Osteocyte (in vitro differentiated cells): ENCODE results near the gene PSMC1. TPM values are rescaled to one million over a fixed set of nuclear protein-coding genes. Genes with fewer than 3 reads are reported as not detected.
"Not testable (repeated sequence)": the region's sequence is repeated elsewhere in the genome, so short reads cannot be mapped to it uniquely, and the experiment has no call there.

Experiments used
- DNase-seq: peaks from one replicate; pipeline ENCODE4 v3.0.0; 2021; ENCODE audit warnings: mixed read lengths; ENCODE audit not compliant: unreplicated experiment; ENCODE audit errors: extremely low spot score
- H3K27ac Mint-ChIP-seq: one replicate; pipeline ENCODE4 v1.8.0; 2021; ENCODE audit warnings: mild to moderate bottlenecking, mixed read lengths; ENCODE audit not compliant: unreplicated experiment
- H3K27me3 Mint-ChIP-seq: one replicate; pipeline ENCODE4 v1.8.0; 2021; ENCODE audit warnings: mixed read lengths; ENCODE audit not compliant: unreplicated experiment
- H3K36me3 Mint-ChIP-seq: one replicate; pipeline ENCODE4 v1.8.0; 2021; ENCODE audit warnings: mixed read lengths; ENCODE audit not compliant: unreplicated experiment
- H3K4me1 Mint-ChIP-seq: one replicate; pipeline ENCODE4 v1.8.0; 2021; ENCODE audit warnings: mixed read lengths; ENCODE audit not compliant: unreplicated experiment
- H3K4me3 Mint-ChIP-seq: one replicate; pipeline ENCODE4 v1.8.0; 2021; ENCODE audit warnings: mild to moderate bottlenecking, moderate library complexity, mixed read lengths; ENCODE audit not compliant: unreplicated experiment
- H3K9me3 Mint-ChIP-seq: one replicate; pipeline ENCODE4 v1.8.0; 2021; ENCODE audit warnings: mixed read lengths; ENCODE audit not compliant: unreplicated experiment
- CTCF ChIP-seq: fragments of 200-600 bp; sonication (generic); IDR thresholded peaks from 2 replicates; pipeline ENCODE4 v1.5.0; 2021; ENCODE audit warnings: antibody characterized with exemption, mild to moderate bottlenecking, moderate library complexity
- total RNA-seq: library from RNA; stranded (reverse); gene quantifications from 2 replicates; pipeline ENCODE4 v1.2.1, GENCODE V29; 2021

Gene PSMC1
- total RNA-seq, 1 donor from 2014 or later, result 104 TPM

GRCh38 chr14:90239139-90239538 is 17.2 kb upstream of the PSMC1 start:
- Mint-ChIP-seq H3K9me3 (peaks cover 28% of the 10 kb centered on the region), H3K36me3 (peaks cover 6% of the 10 kb centered on the region), H3K27ac (no peak overlapping the region), H3K4me1 (no peaks in the 10 kb centered on the region), H3K27me3 (peaks cover 6% of the 10 kb centered on the region), H3K4me3 (no peak overlapping the region)
- no peak for DNase-seq
- no peak for TF ChIP-seq CTCF

DNA sequence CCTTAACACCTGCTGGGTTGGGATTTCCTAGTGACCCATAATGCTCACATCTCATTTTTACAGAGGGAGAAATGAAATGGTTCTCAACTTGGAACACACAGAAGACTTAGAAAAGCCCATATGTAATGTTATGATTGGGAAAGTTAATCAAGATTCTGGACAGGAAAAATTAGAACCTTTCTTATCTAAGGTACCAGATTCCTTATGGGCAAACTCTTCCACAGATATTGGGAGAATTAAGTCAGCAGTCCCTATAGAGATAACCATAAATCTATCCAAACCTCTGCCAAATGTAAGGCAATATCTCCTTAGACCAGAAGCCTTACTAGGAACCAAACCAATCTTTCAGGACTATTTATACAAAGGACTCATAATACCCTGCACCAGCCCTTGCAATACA is 13.9 kb upstream of the PSMC1 start:
- H3K27me3 Mint-ChIP-seq, result peaks cover 12% of the 10 kb centered on the region
- H3K9me3 Mint-ChIP-seq, result peaks cover 28% of the 10 kb centered on the region
- no peak for TF ChIP-seq CTCF
- H3K27ac Mint-ChIP-seq, result no peak overlapping the region
- no peak overlapping the region for H3K4me3 Mint-ChIP-seq
- no peaks in the 10 kb centered on the region for H3K4me1 Mint-ChIP-seq
- H3K36me3 Mint-ChIP-seq, result peaks cover 6% of the 10 kb centered on the region
- no peak for DNase-seq

GRCh38 chr14:90246936-90247335 is 9.4 kb upstream of the PSMC1 start:
- Mint-ChIP-seq H3K4me3 (no peak overlapping the region), H3K36me3 (no peaks in the 10 kb centered on the region), H3K27ac (no peak overlapping the region), H3K4me1 (no peaks in the 10 kb centered on the region), H3K9me3 (no peaks in the 10 kb centered on the region), H3K27me3 (peaks cover 20% of the 10 kb centered on the region)
- no peak for DNase-seq
- TF ChIP-seq CTCF, result no peak

DNA sequence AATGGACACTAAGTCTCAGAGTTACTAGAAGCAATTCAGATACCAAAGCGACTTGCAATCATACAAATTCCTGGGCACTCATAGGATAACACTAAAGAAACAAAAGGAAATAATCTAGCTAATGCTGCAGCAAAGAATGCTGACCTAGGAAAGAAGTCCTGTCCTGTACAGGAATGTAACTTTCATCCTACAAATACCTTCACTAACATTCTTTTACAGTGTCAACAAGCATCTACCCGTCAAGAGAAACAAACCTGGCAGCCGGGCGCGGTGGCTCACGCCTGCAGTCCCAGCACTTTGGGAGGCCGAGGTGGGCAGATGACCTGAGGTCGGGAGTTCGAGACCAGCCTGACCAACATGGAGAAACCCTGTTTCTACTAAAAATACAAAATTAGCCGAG is 8.9 kb upstream of the PSMC1 start:
- not testable (repeated sequence) for H3K4me3 Mint-ChIP-seq, H3K9me3 Mint-ChIP-seq, H3K4me1 Mint-ChIP-seq, DNase-seq, H3K27ac Mint-ChIP-seq, H3K36me3 Mint-ChIP-seq
- peaks cover 23% of the 10 kb centered on the region for H3K27me3 Mint-ChIP-seq

- Mint-ChIP-seq H3K27me3 (peaks cover 29% of the 10 kb centered on the region), H3K9me3 (no peaks in the 10 kb centered on the region), H3K4me1 (no peaks in the 10 kb centered on the region), H3K27ac (no peak overlapping the region), H3K4me3 (no peak overlapping the region), H3K36me3 (no peaks in the 10 kb centered on the region)
- TF ChIP-seq CTCF, result no peak
- DNase-seq, result no peak
These were observed 7.8 kb upstream of the PSMC1 start for GRCh38 chr14:90248594-90248993.

GRCh38 chr14:90253826-90254225 is 2.5 kb upstream of the PSMC1 start:
- Mint-ChIP-seq H3K4me1 (peaks cover 29% of the 10 kb centered on the region), H3K9me3 (no peaks in the 10 kb centered on the region), H3K27me3 (peaks cover 15% of the 10 kb centered on the region), H3K4me3 (no peak overlapping the region), H3K36me3 (no peaks in the 10 kb centered on the region), H3K27ac (no peak overlapping the region)
- DNase-seq, result no peak
- no peak for TF ChIP-seq CTCF
